Fibroblast of the aortic adventitia (primary cell): ENCODE results near the gene ANKRD13B. TPM values are rescaled to one million over a fixed set of nuclear protein-coding genes. Genes with fewer than 3 reads are reported as not detected.

Experiments
- DNase-seq: peaks from one replicate; pipeline ENCODE4 v3.0.0-alpha.2; 2010; ENCODE audit warnings: low read depth
- H3K4me3 ChIP-seq: 2 replicates; pipeline ENCODE4 v1.5.1; 2011; ENCODE audit warnings: low read depth, mild to moderate bottlenecking, control low read depth, low read length, moderate library complexity
- total RNA-seq: library from RNA; depleted of rRNA; stranded (reverse); fragments of >200 nt; gene quantifications from 2 replicates; pipeline ENCODE4 v1.2.3, GENCODE V29; 2012; ENCODE audit warnings: low replicate concordance
- TF ChIP-seq, protein P1 (sequence below): IDR thresholded peaks from 2 replicates; pipeline ENCODE4 v1.5.1; 2011; ENCODE audit warnings: mild to moderate bottlenecking, low read length, control low read depth, inconsistent platforms; ENCODE audit not compliant: insufficient read depth

ANKRD13B gene
- total RNA-seq, 1 donor = 14.0 TPM

DNA sequence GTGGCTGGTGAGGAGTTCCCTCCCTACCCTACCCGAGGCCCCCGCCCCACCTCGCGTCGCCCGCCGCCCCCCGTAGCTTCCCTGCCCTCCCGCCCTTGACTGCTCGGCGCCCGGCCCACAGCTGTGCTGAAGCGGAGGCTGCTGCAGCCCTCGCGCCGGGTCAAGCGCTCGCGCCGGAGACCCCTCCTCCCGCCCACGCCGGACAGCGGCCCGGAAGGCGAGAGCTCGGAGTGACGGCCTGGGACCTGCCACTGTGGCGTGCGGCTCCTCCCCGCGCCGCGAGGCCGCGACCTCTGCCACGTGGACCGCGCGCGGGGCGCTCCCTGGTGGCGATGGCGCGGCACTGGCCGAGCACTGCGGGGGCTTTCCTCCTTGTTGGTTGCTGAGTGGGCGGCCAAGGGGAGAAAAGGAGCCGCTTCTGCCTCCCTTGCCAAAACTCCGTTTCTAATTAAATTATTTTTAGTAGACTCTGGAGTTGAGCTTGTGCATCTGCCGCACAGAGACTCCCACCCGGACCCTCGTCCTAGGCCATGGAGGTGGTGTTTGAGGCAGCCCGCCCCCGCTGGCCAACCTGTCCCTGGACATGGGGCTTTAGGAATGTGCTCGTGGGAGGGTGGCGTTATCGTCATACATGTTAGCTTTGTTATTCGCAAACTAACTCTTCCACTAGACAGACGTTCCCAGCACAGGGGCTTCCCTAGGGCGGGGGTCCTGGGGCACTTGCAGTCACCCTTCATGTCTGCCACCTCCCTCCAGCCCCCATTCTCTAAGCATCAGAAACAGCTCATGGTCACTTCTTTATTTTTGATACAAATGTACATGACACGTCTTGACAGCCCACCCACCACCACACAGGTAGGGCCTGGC is 20.0 kb upstream of the ANKRD13B start:
- TF ChIP-seq, protein P1, sequence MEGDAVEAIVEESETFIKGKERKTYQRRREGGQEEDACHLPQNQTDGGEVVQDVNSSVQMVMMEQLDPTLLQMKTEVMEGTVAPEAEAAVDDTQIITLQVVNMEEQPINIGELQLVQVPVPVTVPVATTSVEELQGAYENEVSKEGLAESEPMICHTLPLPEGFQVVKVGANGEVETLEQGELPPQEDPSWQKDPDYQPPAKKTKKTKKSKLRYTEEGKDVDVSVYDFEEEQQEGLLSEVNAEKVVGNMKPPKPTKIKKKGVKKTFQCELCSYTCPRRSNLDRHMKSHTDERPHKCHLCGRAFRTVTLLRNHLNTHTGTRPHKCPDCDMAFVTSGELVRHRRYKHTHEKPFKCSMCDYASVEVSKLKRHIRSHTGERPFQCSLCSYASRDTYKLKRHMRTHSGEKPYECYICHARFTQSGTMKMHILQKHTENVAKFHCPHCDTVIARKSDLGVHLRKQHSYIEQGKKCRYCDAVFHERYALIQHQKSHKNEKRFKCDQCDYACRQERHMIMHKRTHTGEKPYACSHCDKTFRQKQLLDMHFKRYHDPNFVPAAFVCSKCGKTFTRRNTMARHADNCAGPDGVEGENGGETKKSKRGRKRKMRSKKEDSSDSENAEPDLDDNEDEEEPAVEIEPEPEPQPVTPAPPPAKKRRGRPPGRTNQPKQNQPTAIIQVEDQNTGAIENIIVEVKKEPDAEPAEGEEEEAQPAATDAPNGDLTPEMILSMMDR = peak; percentile 59
- no peak overlapping the region for H3K4me3 ChIP-seq
- peak; percentile 47 for DNase-seq

DNA sequence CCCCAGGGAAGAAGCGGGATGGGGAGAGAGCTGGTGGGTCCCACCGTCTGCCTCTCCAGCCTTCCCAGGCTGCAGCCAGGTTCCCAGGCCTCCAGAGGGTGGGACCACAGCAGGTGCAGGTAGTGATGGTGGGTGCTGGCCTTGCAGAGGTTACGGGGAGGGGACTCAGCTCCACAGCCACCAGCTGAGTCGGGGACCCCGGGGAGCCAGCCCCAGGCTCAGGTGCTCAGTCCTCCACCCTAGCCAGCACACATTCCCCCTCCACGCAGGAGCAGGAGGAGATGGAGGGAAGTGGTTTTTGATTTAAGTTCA is 19.4 kb upstream of the ANKRD13B start:
- TF ChIP-seq, protein P1 = no peak
- no peak for DNase-seq

DNA sequence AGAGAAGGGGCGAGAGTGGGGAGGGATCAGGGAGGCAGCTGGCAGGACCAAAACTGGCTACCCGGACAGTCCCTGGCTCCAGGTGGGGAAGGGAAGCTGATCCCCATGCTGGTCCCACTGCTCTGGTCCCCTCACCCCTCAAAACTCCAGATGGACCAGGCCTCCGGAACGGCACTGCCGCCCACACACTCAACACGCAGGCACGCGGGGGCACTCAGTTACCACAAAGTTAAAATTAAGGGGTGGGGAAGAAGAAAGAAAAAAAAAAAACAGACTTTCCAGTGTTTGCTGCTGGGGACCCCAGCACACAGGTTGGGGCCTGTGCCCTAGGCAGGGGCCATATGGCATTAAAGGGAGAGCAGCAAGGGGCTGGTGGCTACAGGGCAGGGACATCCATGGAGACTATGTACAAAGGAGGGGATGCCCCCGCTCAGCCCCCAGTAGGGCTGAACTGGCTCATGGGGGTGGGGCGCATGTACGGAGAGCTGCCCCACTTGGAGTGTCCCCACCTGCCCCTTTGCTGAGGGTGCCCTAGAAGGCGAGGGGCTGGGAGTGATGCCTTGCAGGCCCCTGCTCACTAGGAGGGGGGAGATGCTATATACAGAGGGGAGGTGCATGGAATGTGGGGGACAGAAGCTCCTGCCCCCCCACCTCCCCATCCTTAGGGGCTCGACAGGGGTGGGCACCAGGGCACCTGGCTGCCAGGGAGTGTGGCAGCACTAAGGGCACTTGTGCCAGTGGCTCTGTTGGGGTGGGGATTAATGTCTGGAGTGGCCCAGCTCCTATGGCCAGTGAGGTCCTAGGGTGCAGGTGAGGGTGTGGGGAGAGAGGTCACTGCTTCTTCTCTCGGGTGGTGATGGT is 18.8 kb upstream of the ANKRD13B start:
- DNase-seq = no peak
- H3K4me3 ChIP-seq = no peak overlapping the region
- TF ChIP-seq, protein P1 = no peak

More for the DNA sequence above, 19.4 kb upstream of the ANKRD13B start:
- H3K4me3 ChIP-seq = no peak overlapping the region

DNA sequence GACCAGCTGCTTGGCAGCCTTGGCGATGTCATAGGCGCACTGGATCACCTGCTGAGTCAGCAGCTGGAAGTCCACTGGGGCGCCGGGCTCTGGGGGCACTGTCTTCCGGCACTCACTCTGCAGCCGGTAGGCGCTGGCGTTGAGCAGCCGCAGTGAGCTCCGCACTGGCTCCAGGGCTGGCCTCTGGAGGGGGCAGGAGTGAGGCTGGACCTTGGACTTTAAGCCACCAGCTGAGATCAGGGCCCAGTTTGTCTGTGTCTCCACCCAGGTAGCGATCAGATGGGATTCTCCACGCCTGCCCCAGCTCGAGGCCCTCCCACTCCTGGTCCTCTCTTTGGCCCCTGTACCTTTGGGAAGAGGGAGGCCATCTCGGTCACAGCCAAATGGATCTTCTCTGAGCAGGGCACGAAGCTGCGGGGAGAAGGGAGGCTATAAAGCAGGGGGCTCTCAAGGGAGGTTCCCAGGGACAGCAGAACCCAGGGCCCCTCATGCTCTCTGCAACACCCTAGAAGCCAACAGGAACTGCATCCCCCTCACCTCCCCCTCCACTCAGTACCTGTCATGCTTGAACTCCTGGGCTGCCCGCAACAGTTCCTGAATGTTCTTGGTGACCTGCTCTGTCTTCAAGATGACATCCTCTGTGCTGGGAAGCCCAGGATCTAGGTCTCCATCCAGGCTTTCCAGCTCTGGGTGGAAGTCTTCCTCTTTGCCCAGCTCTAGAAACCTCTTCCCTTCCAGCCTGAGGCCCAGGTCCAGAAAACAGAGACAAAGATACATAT is 18.0 kb upstream of the ANKRD13B start:
- TF ChIP-seq, protein P1 = no peak
- no peak for DNase-seq
- no peak overlapping the region for H3K4me3 ChIP-seq

DNA sequence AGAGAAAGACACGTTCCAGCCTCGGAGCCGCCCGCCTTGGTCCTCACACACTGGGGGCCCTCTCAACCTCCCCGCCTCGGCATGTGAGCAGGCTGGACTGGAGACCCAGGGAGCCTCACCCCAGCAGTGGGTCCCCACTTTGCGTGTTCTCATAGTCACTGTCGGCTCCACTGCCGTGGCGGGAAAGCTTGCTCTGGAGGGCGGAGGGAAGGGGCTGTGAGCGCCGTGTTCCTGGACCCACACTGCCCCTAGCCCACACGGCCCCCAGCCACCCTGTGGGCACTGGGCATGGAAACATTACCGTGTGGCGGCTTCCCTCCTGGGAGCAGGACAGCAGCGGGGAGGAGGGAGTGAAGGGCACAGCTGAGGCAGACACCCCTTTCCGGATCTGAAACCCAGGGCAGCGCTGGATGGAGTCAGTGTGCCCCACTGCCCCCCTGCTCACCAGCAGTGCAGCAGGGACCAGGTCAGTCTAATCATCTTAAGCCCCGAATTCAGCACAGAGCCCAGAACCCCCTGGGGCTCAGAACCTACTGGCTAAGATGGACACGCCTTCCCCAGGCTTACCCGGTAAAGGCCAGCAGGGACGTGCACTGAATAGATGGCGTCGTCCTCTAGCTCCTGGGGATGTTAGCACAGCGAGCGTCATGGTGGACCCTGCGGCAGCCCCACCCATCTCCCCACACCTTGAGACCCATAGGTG is 17.3 kb upstream of the ANKRD13B start:
- no peak overlapping the region for H3K4me3 ChIP-seq
- TF ChIP-seq, protein P1 = no peak
- no peak for DNase-seq
